RWPE1 (cell line): Measurements from ENCODE around the gene ERO1B.

Source experiments
- CTCF ChIA-PET: fragments of 350-600 bp; sonication (Branson Sonifier 250); formaldehyde crosslinking; extraction: SDS; loops from one replicate; lab custom pipeline; 2021; lab: Yijun Ruan, JAX
- POLR2A ChIA-PET: fragments of 400-600 bp; formaldehyde crosslinking; extraction: SDS; loops from one replicate; lab custom pipeline; 2020; ENCODE audit warnings: antibody characterized with exemption; ENCODE audit not compliant: low non-redundant PET; lab: Yijun Ruan, JAX
- DNase-seq: peaks from one replicate; pipeline ENCODE4 v3.0.0; 2012; ENCODE audit warnings: low spot score
- H3K27ac ChIP-seq: fragments of 450-650 bp; 2 replicates; pipeline ENCODE4 v1.5.1; 2017
- CTCF ChIP-seq: fragments of 450-650 bp; conservative IDR thresholded peaks from 2 replicates; pipeline ENCODE4 v1.5.1; 2017; ENCODE audit warnings: low read depth, mild to moderate bottlenecking

Gene ERO1B

DNA sequence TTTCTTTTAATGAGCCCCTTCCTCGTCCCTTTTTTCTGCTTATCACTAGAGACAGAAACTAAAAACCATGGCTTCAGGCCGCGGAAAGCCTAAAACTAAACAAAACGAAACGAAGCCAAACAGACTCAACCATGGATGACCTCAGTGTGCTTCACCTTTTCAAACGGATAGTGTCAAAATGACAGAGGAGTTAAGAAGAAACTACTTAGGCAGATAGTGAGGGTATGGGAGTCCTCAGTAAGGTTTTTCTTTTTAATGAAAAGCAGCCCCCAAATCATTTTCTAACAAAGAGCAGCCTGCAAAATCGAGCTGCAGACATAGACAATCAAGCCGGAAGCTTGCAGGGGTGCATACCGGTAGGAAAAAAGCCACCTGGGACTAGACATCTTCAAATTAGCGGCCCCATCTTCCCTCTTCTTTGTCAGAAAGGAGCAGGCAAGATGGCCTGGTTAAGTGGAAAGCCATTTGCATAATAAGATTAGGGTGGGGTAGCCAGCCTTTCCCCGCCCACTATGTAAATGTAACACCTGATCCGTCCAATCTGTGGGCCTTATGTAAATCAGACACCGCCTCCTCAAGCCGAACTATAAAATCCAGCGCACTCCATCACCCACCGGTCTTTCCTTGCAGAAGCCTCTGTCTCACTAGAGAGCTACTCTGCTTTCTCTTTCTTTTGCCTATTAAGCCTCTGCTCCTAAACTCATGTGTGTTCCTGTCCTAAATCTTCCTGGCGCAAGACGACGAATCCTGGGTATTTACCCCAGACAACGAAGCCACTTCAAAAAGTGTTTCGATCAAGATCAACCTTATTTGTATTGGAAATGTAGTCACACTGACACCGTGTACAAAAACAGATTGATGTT is 6.2 kb upstream of the ERO1B start:
- TF ChIP-seq CTCF, result no peak
- DNase-seq, result no peak
- ChIA-PET POLR2A (no interaction called here), CTCF (interaction anchor here (0.6 kb wide), 1 partner anchor 8 kb away, joined by 4 read pairs; no protein-coding TSS in a partner anchor)
- no peak overlapping the region for H3K27ac ChIP-seq

DNA sequence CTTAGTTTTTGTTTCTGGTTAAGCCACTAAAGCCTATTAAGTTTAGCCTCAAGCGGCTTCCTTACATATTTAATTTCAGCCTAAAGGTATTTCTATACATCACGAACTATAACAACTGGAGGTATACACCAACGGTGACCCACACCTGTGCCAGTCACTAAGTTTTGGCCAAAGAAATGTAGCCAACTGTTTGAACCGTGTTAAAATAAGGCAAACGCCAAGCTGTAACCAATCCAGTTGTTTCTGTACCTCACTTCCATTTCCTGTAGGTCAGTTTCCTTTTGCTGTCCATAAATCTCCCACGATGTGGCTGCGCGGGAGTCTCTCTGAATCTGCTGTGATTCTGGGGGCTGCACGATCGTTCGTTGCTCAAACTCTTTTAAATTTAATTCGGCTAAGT is 5.6 kb upstream of the ERO1B start:
- CTCF ChIA-PET, result interaction anchor here (0.6 kb wide), 1 partner anchor 9 kb away, joined by 4 read pairs; no protein-coding TSS in a partner anchor
- H3K27ac ChIP-seq, result no peak overlapping the region
- no peak for DNase-seq
- POLR2A ChIA-PET, result no interaction called here
- TF ChIP-seq CTCF, result no peak

DNA sequence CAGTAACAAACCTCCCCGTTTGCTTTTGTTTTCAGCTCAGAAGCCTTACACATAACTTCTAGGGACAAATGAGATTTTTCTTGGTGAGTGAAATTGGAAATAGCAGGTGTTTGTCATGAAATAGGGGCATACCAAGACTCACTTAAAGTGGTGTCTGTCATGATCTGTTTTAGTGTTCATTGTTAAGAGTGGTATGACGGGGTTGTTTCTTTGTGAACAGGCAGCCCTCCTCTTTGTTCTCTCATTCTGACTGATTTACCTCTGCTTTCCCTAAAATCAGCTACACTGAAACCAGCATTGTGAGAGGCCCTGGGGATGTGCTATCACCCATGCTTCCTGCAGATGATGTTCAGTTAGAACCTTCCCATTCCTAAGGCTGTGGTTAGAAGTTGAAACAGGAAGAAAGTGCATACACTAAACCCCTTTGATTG is 2.5 kb upstream of the ERO1B start:
- ChIA-PET POLR2A (no interaction called here), CTCF (interaction anchor here (0.5 kb wide), 1 partner anchor 1580 kb away, joined by 3 read pairs; no protein-coding TSS in a partner anchor)
- no peak for DNase-seq
- H3K27ac ChIP-seq, result no peak overlapping the region
- TF ChIP-seq CTCF, result no peak

GRCh38 chr1:236282719-236283118 is 961 bp upstream of the ERO1B start:
- no peak for TF ChIP-seq CTCF
- H3K27ac ChIP-seq, result no peak overlapping the region
- DNase-seq, result no peak
- POLR2A ChIA-PET, result no interaction called here
- CTCF ChIA-PET, result interaction anchor here (0.5 kb wide), 1 partner anchor 38 kb away, joined by 4 read pairs; no protein-coding TSS in a partner anchor

DNA sequence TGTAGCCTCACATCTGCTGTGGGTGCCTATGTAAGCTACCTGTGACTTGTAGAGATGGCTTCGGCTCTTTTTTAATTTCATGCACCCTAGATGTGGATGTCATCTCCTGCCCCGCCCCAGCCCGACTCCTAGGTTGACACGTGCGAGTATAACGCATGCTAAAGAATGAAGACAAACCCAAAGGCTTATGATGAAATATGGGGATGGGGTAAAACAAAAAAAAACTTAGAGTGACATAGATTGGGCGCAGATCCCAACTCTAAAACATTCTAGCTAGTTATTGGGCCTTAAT is 613 bp upstream of the ERO1B start:
- no peak for TF ChIP-seq CTCF
- POLR2A ChIA-PET, result no interaction called here
- DNase-seq, result peak; percentile 5
- no peak overlapping the region for H3K27ac ChIP-seq
- CTCF ChIA-PET, result no interaction called here

- POLR2A ChIA-PET, result no interaction called here
- TF ChIP-seq CTCF, result no peak
- DNase-seq, result peak; percentile 7
- no peak overlapping the region for H3K27ac ChIP-seq
- CTCF ChIA-PET, result interaction anchor here (0.6 to 0.7 kb wide), 3 partner anchors 42 to 532 kb away, joined by 3 read pairs; no protein-coding TSS in a partner anchor
Measured at GRCh38 chr1:236281198-236281653, 532 bp downstream of the ERO1B start.
